ENCODE measurements around the gene MCC.

- TF ChIP-seq CTCF (IDR thresholded peaks at IDR 0.05) (no peak), POLR2A (IDR thresholded peaks at IDR 0.05) (no peak)
These were observed 384.9 kb downstream of the MCC start for GRCh38 chr5:113103330-113103729.
